KMS-11 (cell line): Measurements from ENCODE around the gene CXCL1.

Source experiments
- H2AFZ ChIP-seq: fragments of 200-600 bp; sonication (generic); 2 replicates; pipeline ENCODE4 v1.6.1; 2016; ENCODE audit warnings: antibody characterized with exemption, mixed run types, low read depth
- H3K27ac ChIP-seq: fragments of 200-600 bp; sonication (generic); 2 replicates; pipeline ENCODE4 v1.6.1; 2016; ENCODE audit warnings: mild to moderate bottlenecking, mixed run types
- H3K27me3 ChIP-seq: fragments of 200-600 bp; sonication (generic); 2 replicates; pipeline ENCODE4 v1.6.1; 2017; ENCODE audit warnings: mild to moderate bottlenecking, low read depth, mixed run types, moderate library complexity; ENCODE audit not compliant: insufficient read depth
- H3K36me3 ChIP-seq: fragments of 200-600 bp; sonication (generic); 2 replicates; pipeline ENCODE4 v1.6.1; 2017; ENCODE audit warnings: mild to moderate bottlenecking, mixed run types; ENCODE audit not compliant: insufficient read depth
- H3K4me1 ChIP-seq: fragments of 200-600 bp; sonication (generic); 2 replicates; pipeline ENCODE4 v1.6.1; 2016; ENCODE audit warnings: mild to moderate bottlenecking, low read depth, mixed run types; ENCODE audit not compliant: poor library complexity, severe bottlenecking
- H3K4me2 ChIP-seq: fragments of 200-600 bp; sonication (generic); 2 replicates; pipeline ENCODE4 v1.7.0; 2016; ENCODE audit warnings: mild to moderate bottlenecking, mixed run types
- H3K4me3 ChIP-seq: fragments of 200-600 bp; sonication (generic); IDR thresholded peaks from 2 replicates; pipeline ENCODE4 v1.6.1; 2017; ENCODE audit warnings: low read depth, low read length, mixed read lengths; ENCODE audit not compliant: insufficient read depth
- H3K79me2 ChIP-seq: fragments of 200-600 bp; sonication (generic); 2 replicates; pipeline ENCODE4 v1.6.1; 2016; ENCODE audit warnings: low read depth, mixed run types; ENCODE audit not compliant: insufficient read depth
- H3K9ac ChIP-seq: fragments of 200-600 bp; sonication (generic); 2 replicates; pipeline ENCODE4 v1.6.1; 2016; ENCODE audit warnings: mild to moderate bottlenecking, mixed run types
- H4K20me1 ChIP-seq: fragments of 200-600 bp; sonication (generic); 2 replicates; pipeline ENCODE4 v1.6.1; 2016; ENCODE audit warnings: mild to moderate bottlenecking, mixed run types; ENCODE audit not compliant: insufficient read depth
- CTCF ChIP-seq: fragments of 200-600 bp; sonication (generic); conservative IDR thresholded peaks from 2 replicates; pipeline ENCODE4 v1.6.1; 2017; ENCODE audit warnings: low read depth, mild to moderate bottlenecking, antibody characterized with exemption, low read length, moderate library complexity, mixed read lengths

CXCL1 gene

GRCh38 chr4:73912191-73912590 is 43.0 kb downstream of the CXCL1 start:
- TF ChIP-seq CTCF: no peak
- no peaks in the 10 kb centered on the region for H4K20me1 ChIP-seq
- no peak overlapping the region for H3K9ac ChIP-seq
- no peaks in the 10 kb centered on the region for H3K36me3 ChIP-seq
- no peak overlapping the region for H2AFZ ChIP-seq
- no peak overlapping the region for H3K27ac ChIP-seq
- no peaks in the 10 kb centered on the region for H3K27me3 ChIP-seq
- H3K4me1 ChIP-seq: no peaks in the 10 kb centered on the region
- H3K4me3 ChIP-seq: no peak overlapping the region
- H3K79me2 ChIP-seq: no peaks in the 10 kb centered on the region
- no peak overlapping the region for H3K4me2 ChIP-seq

GRCh38 chr4:73914071-73914470 is 44.9 kb downstream of the CXCL1 start:
- TF ChIP-seq CTCF: no peak
- Histone ChIP-seq H3K27me3 (no peaks in the 10 kb centered on the region), H3K4me1 (no peaks in the 10 kb centered on the region), H3K9ac (no peak overlapping the region), H3K27ac (no peak overlapping the region), H2AFZ (no peak overlapping the region), H3K79me2 (no peaks in the 10 kb centered on the region), H3K4me3 (no peak overlapping the region), H4K20me1 (no peaks in the 10 kb centered on the region), H3K36me3 (no peaks in the 10 kb centered on the region), H3K4me2 (no peak overlapping the region)

GRCh38 chr4:73916172-73916925 is 47.2 kb downstream of the CXCL1 start:
- Histone ChIP-seq H3K36me3 (no peaks in the 10 kb centered on the region), H3K79me2 (no peaks in the 10 kb centered on the region), H3K27ac (no peak overlapping the region), H3K4me3 (no peak overlapping the region), H3K4me1 (no peaks in the 10 kb centered on the region), H3K4me2 (no peak overlapping the region), H3K9ac (no peak overlapping the region), H4K20me1 (no peaks in the 10 kb centered on the region), H2AFZ (no peak overlapping the region), H3K27me3 (no peaks in the 10 kb centered on the region)
- TF ChIP-seq CTCF: no peak

- Histone ChIP-seq H3K4me1 (no peaks in the 10 kb centered on the region), H3K27ac (no peak overlapping the region), H3K27me3 (no peaks in the 10 kb centered on the region), H3K36me3 (no peaks in the 10 kb centered on the region), H2AFZ (no peak overlapping the region), H3K9ac (no peak overlapping the region), H4K20me1 (no peaks in the 10 kb centered on the region), H3K4me2 (no peak overlapping the region), H3K4me3 (no peak overlapping the region), H3K79me2 (no peaks in the 10 kb centered on the region)
- no peak for TF ChIP-seq CTCF
These were observed 47.9 kb downstream of the CXCL1 start for GRCh38 chr4:73917081-73917501.
